H1 (cell line): ENCODE measurements around the gene HES3. TPM values are rescaled to one million over a fixed set of nuclear protein-coding genes. Genes with fewer than 3 reads are reported as not detected.

ENCODE experiments used
- CHD7 ChIP-seq: fragments of 300-600 bp; sonication (generic); IDR thresholded peaks from 2 replicates; pipeline ENCODE4 v1.7.1; 2012; ENCODE audit warnings: low read length, moderate library complexity, mild to moderate bottlenecking, inconsistent platforms; ENCODE audit not compliant: insufficient replicate concordance
- polyA plus RNA-seq, 7 experiments: library from polyadenylated mRNA; depleted of rRNA in 3 of 7; stranded (reverse) in 5 of 7; unstranded in 2 of 7; fragments of >200 nt in 5 of 7; fragments of 200-250 nt in 2 of 7; gene quantifications; 1 replicate in 5 of 7; 2 replicates in 1 of 7; 4 replicates in 1 of 7; pipeline versions ENCODE4 v1.2.1 to v1.2.3, GENCODE V29; 2011 to 2013; ENCODE audit warnings: missing spikeins in 2 of 7, mixed read lengths in 2 of 7
- total RNA-seq: library from RNA; stranded (reverse); fragmentation: NEBNext Ultra II Directional; extraction: Animal tissue kit (Norgen Biotek cat#: 25700); gene quantifications from 2 replicates; pipeline ENCODE4 v1.2.1, GENCODE V29; 2021

HES3 gene
- total and polyA plus RNA-seq, 2 of the 8 experiments (the other 6 are each of a cell fraction or from before 2014, with no cell fraction given) = 38.8 to 54.3 TPM

DNA sequence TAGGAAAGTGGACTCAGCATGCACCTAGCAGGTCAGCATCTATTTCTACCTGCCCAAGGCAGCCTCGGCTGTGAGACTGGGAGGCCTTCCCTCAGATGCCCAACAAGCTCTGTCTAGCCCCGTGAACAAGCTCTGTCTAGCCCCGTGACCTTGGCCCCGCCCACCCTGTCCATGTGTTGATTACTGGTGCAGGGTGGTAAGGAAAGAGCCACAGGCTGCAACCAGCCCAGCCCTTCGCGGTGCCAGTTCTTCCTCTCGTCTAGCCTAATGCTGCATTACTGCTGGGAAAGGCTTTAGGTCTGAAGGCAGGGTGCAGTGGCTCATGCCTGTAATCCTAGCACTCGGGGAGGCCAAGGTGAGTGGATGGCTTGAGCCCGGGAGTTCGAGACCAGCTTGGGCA, 14.7 kb downstream of the HES3 start (continued):
- TF ChIP-seq CHD7 = no peak
